Measurements from ENCODE around the gene TCHP.
"Not testable (repeated sequence)": the region's sequence is repeated elsewhere in the genome, so short reads cannot be mapped to it uniquely, and the experiment has no call there.

Gene TCHP

GRCh38 chr12:109878247-109878625, 21.8 kb upstream of the TCHP start:
- FAIRE-seq (no peak), DNase-seq (ENCODE audit: extremely low spot score, insufficient read length, low read depth) (no peak)

DNA sequence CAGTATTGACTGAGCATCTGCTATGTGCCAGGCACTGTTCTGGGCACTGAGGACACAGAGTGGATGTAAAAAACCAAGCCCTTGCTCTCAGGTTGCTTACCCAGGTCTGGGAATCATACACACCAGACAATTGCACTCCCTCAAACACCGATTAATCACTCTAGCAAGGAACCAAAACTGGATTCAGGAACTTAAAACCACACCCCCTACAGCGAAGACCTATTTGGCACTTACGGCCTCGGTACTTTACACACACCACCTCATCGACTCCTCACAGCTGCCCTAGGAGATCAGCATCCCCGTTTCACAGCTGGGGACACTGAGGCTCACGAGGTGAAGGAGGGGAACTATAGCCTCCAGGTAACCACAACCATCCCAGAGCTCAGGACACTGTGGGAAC, 21.3 kb upstream of the TCHP start:
- DNase-seq (ENCODE audit: extremely low spot score, insufficient read length, low read depth) (no peak), FAIRE-seq (no peak)

- DNase-seq (ENCODE audit: extremely low spot score, insufficient read length, low read depth) (no peak), FAIRE-seq (no peak)
Observed at GRCh38 chr12:109879351-109880042, 20.6 kb upstream of the TCHP start.

DNA sequence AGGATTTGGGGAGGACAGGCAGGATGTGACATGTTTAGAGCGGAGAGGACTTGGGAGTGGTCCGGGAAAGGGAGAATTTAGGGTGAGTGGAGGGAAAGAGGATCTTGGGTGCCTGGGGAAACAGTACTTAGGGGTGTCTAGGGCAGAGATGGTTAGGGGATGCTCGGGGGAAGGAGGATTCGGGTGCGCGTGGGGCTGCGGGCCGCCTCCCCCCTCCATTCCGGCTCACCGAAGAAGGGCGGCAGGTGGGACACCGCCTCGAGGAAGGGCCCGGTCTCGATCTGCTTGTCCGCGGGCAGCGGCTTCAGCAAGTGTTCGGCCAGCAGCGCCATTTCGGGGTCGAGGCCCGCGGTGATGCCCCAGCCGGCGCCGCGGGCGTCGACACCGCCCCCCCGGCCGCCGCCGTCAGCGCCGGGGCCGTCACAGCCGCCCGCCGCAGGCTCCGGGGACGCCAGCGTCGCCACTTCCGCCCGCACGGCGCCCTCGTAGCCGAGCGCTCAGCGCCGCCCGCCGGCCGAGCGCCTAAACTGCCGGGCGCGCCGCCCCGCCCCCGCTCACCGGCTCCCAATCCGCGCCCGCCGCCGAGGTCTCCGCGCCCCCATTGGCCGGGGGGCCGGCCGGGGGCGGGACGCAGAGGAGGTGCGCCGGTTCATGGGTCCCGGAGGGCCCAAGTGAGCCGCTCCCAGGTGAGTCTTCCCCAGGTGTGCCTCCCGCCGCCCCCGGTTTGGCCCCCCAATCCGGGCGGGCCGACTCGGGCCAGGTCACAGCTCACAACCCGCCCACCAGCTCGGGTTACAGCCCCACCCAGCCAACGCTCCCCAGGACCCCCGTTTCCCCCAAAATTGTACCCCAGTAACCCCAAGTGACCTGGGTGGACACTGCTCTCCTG, 19.8 kb upstream of the TCHP start, which contains the start of gene GLTP:
Gene GLTP (minus strand): TSS at position 499 of the 889 bp plus-strand sequence. CDS start 167 bp downstream, at position 332.
- FAIRE-seq, result peak; percentile 60

DNA sequence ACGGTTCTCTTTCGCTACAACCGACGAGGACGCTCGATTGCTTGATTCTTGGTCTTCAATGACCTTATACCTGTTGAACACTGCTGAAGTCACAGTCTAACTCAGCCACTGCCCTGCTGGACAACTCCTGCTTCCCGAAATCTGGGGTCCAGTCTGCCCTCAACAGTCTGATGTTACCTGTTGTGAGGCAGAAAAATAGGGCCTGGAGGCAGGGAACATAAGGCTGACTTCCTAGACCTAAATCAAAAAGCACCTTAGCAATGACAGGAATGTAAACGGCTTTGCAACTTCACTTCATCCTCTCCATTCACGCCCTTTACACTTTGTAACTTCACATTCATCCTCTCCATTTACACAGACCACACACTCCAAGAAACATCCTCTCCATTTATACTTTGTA, 19.1 kb upstream of the TCHP start:
- no peak for DNase-seq (ENCODE audit: extremely low spot score, insufficient read length, low read depth)
- no peak for FAIRE-seq

More for the DNA sequence above, 19.8 kb upstream of the TCHP start, which contains the start of gene GLTP:
- peak; percentile 95 for DNase-seq (ENCODE audit: extremely low spot score, insufficient read length, low read depth)

- DNase-seq (ENCODE audit: extremely low spot score, insufficient read length, low read depth) (no peak), FAIRE-seq (no peak)
Observed at GRCh38 chr12:109881752-109882151, 18.3 kb upstream of the TCHP start.

DNA sequence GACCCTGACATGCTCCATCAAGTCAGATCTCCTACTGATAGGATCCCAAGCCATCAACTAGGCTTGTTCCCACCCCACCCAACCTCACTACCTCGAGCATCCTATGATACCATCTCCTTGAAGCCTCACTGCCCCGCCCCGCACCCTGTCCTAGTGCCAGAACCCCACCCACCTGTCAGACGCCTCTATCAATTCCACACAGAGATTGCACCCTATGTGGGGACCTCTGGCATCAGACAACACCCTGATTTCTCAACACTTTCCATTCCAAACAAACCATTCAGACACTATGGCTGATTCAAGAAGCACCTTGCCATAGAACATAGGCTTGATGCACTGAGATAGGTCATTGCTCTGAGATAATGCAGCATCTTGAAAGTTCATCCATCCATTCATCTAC, 16.6 kb upstream of the TCHP start:
- FAIRE-seq, result no peak

GRCh38 chr12:109885616-109886015, 14.5 kb upstream of the TCHP start:
- no peak for FAIRE-seq
- no peak for DNase-seq (ENCODE audit: extremely low spot score, insufficient read length, low read depth)

More for the DNA sequence above, 16.6 kb upstream of the TCHP start:
- no peak for DNase-seq (ENCODE audit: extremely low spot score, insufficient read length, low read depth)

DNA sequence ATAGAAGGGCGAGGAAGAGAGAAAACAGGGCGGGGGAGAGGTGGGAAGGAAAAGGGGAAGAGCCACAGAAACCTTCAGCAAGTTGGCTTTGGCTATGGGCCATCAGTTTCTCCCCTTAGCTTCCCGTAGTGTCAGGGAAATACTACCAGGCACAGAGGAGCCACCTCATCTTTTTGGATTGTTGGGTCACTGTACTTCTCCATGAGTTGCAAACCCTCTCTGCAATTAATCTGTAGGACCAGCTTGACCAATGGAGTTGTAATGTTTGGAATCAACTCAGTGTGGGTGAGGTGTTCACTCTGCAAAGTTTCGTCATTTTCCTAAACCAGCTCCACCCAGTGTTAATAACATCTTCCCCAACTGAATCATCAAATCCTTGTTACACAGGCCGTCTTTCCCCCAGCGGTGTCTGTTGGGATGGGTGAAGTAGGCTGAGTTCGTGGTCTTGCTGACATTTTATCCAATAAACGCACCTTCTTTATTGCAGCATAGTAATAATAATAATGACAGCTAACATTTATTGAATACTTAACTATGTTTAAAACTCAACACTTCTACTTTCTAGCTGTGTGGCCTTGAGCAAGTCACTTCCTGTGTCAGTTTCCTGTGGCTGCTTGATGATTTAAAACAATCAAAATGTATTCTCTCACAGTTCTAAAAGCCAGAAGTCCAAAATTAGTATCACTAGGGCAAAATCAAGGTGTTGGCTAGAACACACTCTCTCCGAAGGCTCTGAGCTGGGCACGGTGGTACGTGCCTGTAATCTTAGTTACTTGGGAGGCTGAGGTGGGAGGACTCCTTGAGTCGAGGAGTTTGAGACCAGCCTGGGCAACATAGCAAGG, 11.7 kb upstream of the TCHP start:
- FAIRE-seq, result peak; percentile 79
- no peak for DNase-seq (ENCODE audit: extremely low spot score, insufficient read length, low read depth)

DNA sequence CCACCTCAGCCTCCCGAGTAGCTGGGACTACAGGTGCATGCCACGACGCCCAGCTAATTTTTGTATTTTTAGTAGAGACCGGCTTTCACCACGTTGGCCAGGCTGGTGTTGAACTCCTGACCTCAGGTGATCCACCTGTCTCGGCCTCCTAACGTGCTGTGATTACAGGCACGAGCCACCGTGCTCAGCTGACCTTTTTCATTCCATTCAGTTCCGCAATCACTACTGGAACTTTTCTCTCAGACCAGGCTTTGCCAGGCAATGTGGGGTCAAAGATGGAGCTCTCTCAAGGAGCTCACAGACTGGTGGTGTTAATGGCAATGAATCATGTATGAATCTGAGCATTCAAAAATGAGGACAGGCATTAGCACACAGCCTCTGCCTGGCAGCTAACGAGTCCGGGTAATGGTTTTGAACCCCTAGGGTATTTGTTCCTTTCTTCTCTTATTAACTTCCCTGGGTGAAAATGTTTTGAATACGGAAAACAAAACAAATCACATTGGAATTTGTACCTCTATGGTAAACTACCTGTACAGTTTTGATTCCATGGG, 9.4 kb upstream of the TCHP start:
- FAIRE-seq (no peak), DNase-seq (ENCODE audit: extremely low spot score, insufficient read length, low read depth) (no peak)

DNA sequence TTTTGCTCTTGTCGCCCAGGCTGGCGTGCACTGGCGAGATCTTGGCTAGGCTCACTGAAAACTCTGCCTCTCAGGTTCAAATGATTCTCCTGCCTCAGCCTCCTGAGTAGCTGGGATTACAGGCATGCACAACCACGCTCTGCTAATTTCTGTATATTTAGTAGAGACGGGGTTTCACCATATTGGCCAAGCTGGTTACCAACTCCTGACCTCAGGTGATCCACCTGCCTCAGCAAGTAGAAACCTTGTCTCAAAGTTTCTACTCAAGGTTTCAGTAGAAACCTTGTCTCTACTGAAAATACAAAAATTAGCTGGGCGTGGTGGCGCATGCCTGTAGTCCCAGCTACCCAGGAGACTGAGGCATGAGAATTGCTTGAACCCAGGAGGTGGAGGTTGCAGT, 8.3 kb upstream of the TCHP start:
- FAIRE-seq; DNase-seq (ENCODE audit: extremely low spot score, insufficient read length, low read depth): not testable (repeated sequence)

GRCh38 chr12:109892165-109892715, 7.8 kb upstream of the TCHP start:
- DNase-seq (ENCODE audit: extremely low spot score, insufficient read length, low read depth) (no peak), FAIRE-seq (no peak)

DNA sequence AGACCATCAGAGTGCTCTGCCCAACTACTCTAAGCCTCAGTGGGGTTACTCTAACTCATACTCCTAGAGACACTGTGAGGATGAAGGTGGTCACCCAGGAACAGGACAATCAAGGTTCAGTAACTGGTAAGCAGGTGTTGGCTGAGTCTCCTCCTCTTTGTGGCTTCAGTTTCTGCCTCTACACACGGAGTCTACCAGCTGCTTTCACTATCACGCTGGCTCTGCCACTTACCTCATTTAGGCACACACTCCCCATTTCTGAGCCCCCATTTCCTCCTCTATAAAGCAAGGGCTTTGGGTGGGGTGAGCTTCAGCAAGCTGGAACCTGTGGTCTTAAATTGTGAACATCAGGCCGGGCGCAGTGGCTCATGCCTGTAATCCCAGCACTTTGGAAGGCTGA, 7.3 kb upstream of the TCHP start:
- FAIRE-seq (peak; percentile 90), DNase-seq (ENCODE audit: extremely low spot score, insufficient read length, low read depth) (no peak)

- no peak for FAIRE-seq
Observed at GRCh38 chr12:109893261-109893995, 6.6 kb upstream of the TCHP start.

DNA sequence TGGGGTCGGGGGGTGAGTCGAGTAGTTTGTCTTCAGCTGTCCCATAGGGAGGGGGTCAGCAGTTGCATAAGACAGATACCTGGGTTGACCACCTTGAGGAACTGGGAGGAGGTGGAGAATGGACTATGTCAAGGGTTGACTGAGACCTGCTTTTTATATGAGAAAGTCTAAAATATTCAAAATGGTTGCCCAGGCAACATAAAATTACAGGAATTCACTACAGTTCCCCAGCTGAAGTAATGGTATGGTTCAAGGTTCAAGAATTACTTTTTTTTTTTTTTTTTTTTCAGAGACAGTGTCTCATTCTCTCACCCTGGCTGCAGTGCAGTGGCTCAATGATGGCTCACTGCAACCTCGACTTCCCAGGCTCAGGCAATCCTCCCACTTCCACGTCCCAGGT, 5.1 kb upstream of the TCHP start:
- DNase-seq (ENCODE audit: extremely low spot score, insufficient read length, low read depth), result no peak
- FAIRE-seq, result no peak

More at GRCh38 chr12:109893261-109893995, 6.6 kb upstream of the TCHP start:
- DNase-seq (ENCODE audit: extremely low spot score, insufficient read length, low read depth), result no peak

GRCh38 chr12:109896188-109896587, 3.9 kb upstream of the TCHP start:
- FAIRE-seq, result no peak
- DNase-seq (ENCODE audit: extremely low spot score, insufficient read length, low read depth), result no peak

DNA sequence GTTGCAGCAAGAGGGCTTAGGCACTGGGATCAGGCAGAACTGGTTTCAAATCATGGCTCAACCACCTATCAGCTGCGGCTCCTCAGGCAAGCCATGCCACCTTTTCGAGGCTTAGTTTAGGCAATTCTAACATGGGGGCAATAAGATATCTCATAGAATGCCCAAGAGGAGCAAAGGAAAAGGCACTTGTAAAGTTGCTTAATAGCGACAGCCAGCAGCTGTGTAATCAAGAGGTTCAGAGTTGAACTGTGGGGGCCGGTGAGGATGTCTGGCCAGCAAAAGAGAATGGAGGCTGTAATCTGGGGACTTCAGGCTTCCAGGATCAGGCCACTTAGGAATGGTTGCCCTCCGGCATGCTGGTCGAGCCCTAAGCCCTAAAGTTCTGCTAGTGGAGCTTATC, 3.0 kb upstream of the TCHP start:
- no peak for FAIRE-seq
- no peak for DNase-seq (ENCODE audit: extremely low spot score, insufficient read length, low read depth)

- not testable (repeated sequence) for FAIRE-seq; DNase-seq (ENCODE audit: extremely low spot score, insufficient read length, low read depth)
Observed at GRCh38 chr12:109899345-109899744, 729 bp upstream of the TCHP start.

All from GM18507 (cell line).